Measurements from ENCODE around the gene GPR137.
"Not testable (repeated sequence)": the region's sequence is repeated elsewhere in the genome, so short reads cannot be mapped to it uniquely, and the experiment has no call there.

Gene GPR137

GRCh38 chr11:64244966-64245365, 40.7 kb upstream of the GPR137 start:
- CTCF ChIA-PET, result interaction anchor here (0.9 to 3.7 kb wide), 10 partner anchors 8 to 87 kb away, joined by 3 to 26 read pairs (median 4); partner anchors contain the start of genes NUDT22 and TRPT1
- no peak for DNase-seq (ENCODE audit: extremely low spot score)
- POLR2A ChIA-PET, result interaction anchor here (1.7 kb wide), 1 partner anchor 18 kb away, joined by 7 read pairs; no protein-coding TSS in a partner anchor
- no peak for TF ChIP-seq CTCF (IDR thresholded peaks at IDR 0.05; ENCODE audit: control extremely low read depth, extremely low read depth, low read depth, missing control alignments)

GRCh38 chr11:64245401-64245796, 40.2 kb upstream of the GPR137 start:
- CTCF ChIA-PET, result interaction anchor here (0.9 to 3.7 kb wide), 11 partner anchors 8 to 87 kb away, joined by 3 to 26 read pairs (median 5); partner anchors contain the start of genes NUDT22 and TRPT1
- no peak for TF ChIP-seq CTCF (IDR thresholded peaks at IDR 0.05; ENCODE audit: control extremely low read depth, extremely low read depth, low read depth, missing control alignments)
- POLR2A ChIA-PET, result interaction anchor here (0.7 to 1.0 kb wide), 2 partner anchors 20 to 59 kb away, joined by 3 read pairs; partner anchors contain the start of gene STIP1
- no peak for DNase-seq (ENCODE audit: extremely low spot score)

GRCh38 chr11:64245797-64246620, 39.6 kb upstream of the GPR137 start:
- POLR2A ChIA-PET, result interaction anchor here (0.6 to 1.0 kb wide), 4 partner anchors 20 to 304 kb away, joined by 3 read pairs; partner anchors contain the start of gene STIP1
- no peak for DNase-seq (ENCODE audit: extremely low spot score)
- no peak for TF ChIP-seq CTCF (IDR thresholded peaks at IDR 0.05; ENCODE audit: control extremely low read depth, extremely low read depth, low read depth, missing control alignments)
- CTCF ChIA-PET, result interaction anchor here (1.2 to 3.7 kb wide), 10 partner anchors 9 to 58 kb away, joined by 3 to 26 read pairs (median 6); partner anchors contain the start of genes NUDT22 and TRPT1

GRCh38 chr11:64246621-64246870, 39.1 kb upstream of the GPR137 start:
- not testable (repeated sequence) for DNase-seq (ENCODE audit: extremely low spot score)
- POLR2A ChIA-PET, result interaction anchor here (0.6 to 0.7 kb wide), 3 partner anchors 66 to 304 kb away, joined by 3 read pairs; no protein-coding TSS in a partner anchor
- CTCF ChIA-PET, result interaction anchor here (0.8 to 3.7 kb wide), 7 partner anchors 9 to 57 kb away, joined by 3 to 26 read pairs (median 6); partner anchors contain the start of genes NUDT22 and TRPT1

- ChIA-PET POLR2A (interaction anchor here (0.6 kb wide), 2 partner anchors 67 to 106 kb away, joined by 3 read pairs; no protein-coding TSS in a partner anchor), CTCF (interaction anchor here (0.8 to 3.7 kb wide), 7 partner anchors 20 to 59 kb away, joined by 3 to 26 read pairs (median 4); no protein-coding TSS in a partner anchor)
- TF ChIP-seq CTCF (IDR thresholded peaks at IDR 0.05; ENCODE audit: control extremely low read depth, extremely low read depth, low read depth, missing control alignments), result no peak
- peak; percentile 85 for DNase-seq (ENCODE audit: extremely low spot score)
Measured at GRCh38 chr11:64246871-64247728, 38.5 kb upstream of the GPR137 start, which contains the start of gene PPP1R14B. PPP1R14B (minus strand) TSS chr11:64246943; CDS start chr11:64246673, 270 bp downstream.

- POLR2A ChIA-PET, result interaction anchor here (0.6 kb wide), 1 partner anchor 64 kb away, joined by 5 read pairs; no protein-coding TSS in a partner anchor
- no peak for DNase-seq (ENCODE audit: extremely low spot score)
- CTCF ChIA-PET, result interaction anchor here (0.9 to 4.6 kb wide), 6 partner anchors 17 to 60 kb away, joined by 3 to 134 read pairs (median 5); partner anchors contain the start of genes CATSPERZ and ESRRA
- no peak for TF ChIP-seq CTCF (IDR thresholded peaks at IDR 0.05; ENCODE audit: control extremely low read depth, extremely low read depth, low read depth, missing control alignments)
Measured at GRCh38 chr11:64247729-64248531, 37.7 kb upstream of the GPR137 start.
